Measurements from ENCODE around the gene PSMD14.
"Not testable (repeated sequence)": the region's sequence is repeated elsewhere in the genome, so short reads cannot be mapped to it uniquely, and the experiment has no call there.

Gene PSMD14

GRCh38 chr2:161308178-161308955 lies at the start of gene PSMD14:
TSS of gene PSMD14 (plus strand) at chr2:161308425. CDS start at chr2:161318826, 10,401 bp downstream.
- peak; percentile 96 for DNase-seq

GRCh38 chr2:161265874-161266273 lies 42.4 kb upstream of the PSMD14 start:
- no peak for DNase-seq

GRCh38 chr2:161269111-161269510 lies 39.1 kb upstream of the PSMD14 start:
- no peak for DNase-seq

GRCh38 chr2:161273038-161273760 lies 35.0 kb upstream of the PSMD14 start:
- DNase-seq = peak; percentile 78

GRCh38 chr2:161278564-161279229 lies 29.5 kb upstream of the PSMD14 start:
- peak; percentile 36 for DNase-seq

GRCh38 chr2:161279230-161279815 lies 28.9 kb upstream of the PSMD14 start:
- not testable (repeated sequence) for DNase-seq

GRCh38 chr2:161280906-161281323 lies 27.3 kb upstream of the PSMD14 start:
- peak; percentile 25 for DNase-seq

- not testable (repeated sequence) for DNase-seq
These were observed 26.5 kb upstream of the PSMD14 start for GRCh38 chr2:161281615-161282310.

GRCh38 chr2:161282311-161282644 lies 25.9 kb upstream of the PSMD14 start:
- not testable (repeated sequence) for DNase-seq

- DNase-seq = no peak
These were observed 24.3 kb upstream of the PSMD14 start for GRCh38 chr2:161283926-161284325.

GRCh38 chr2:161303535-161304050 lies 4.6 kb upstream of the PSMD14 start:
- DNase-seq = no peak

- no peak for DNase-seq
These were observed 1.3 kb upstream of the PSMD14 start for GRCh38 chr2:161306919-161307318.

GRCh38 chr2:161307676-161308075 lies 549 bp upstream of the PSMD14 start:
- no peak for DNase-seq

GRCh38 chr2:161312996-161313395 lies 4.8 kb downstream of the PSMD14 start:
- no peak for DNase-seq

- no peak for DNase-seq
These were observed 7.2 kb downstream of the PSMD14 start for GRCh38 chr2:161315380-161315779.

- no peak for DNase-seq
These were observed 8.5 kb downstream of the PSMD14 start for GRCh38 chr2:161316701-161317100.

- no peak for DNase-seq
These were observed 13.9 kb downstream of the PSMD14 start for GRCh38 chr2:161321944-161322648.

- DNase-seq = no peak
These were observed 16.7 kb downstream of the PSMD14 start for GRCh38 chr2:161324876-161325275.

- no peak for DNase-seq
These were observed 19.4 kb downstream of the PSMD14 start for GRCh38 chr2:161327582-161327981.

- no peak for DNase-seq
These were observed 24.2 kb downstream of the PSMD14 start for GRCh38 chr2:161332371-161332967.

- DNase-seq = no peak
These were observed 27.4 kb downstream of the PSMD14 start for GRCh38 chr2:161335626-161336025.
